ENCODE data around the gene GUCY1A1. TPM values are rescaled to one million over a fixed set of nuclear protein-coding genes. Genes with fewer than 3 reads are reported as not detected.

GUCY1A1 gene
- total and polyA plus RNA-seq, 7 donors: 1.5 to 16.4 (median 6.8) TPM

- no peaks in the 10 kb centered on the region for H3K27me3 ChIP-seq (ENCODE audit: insufficient read depth in 3 of 3, low read length in 2 of 3)
- no peak for DNase-seq
- H3K9me3 ChIP-seq: no peaks in the 10 kb centered on the region
- TF ChIP-seq, protein P1, sequence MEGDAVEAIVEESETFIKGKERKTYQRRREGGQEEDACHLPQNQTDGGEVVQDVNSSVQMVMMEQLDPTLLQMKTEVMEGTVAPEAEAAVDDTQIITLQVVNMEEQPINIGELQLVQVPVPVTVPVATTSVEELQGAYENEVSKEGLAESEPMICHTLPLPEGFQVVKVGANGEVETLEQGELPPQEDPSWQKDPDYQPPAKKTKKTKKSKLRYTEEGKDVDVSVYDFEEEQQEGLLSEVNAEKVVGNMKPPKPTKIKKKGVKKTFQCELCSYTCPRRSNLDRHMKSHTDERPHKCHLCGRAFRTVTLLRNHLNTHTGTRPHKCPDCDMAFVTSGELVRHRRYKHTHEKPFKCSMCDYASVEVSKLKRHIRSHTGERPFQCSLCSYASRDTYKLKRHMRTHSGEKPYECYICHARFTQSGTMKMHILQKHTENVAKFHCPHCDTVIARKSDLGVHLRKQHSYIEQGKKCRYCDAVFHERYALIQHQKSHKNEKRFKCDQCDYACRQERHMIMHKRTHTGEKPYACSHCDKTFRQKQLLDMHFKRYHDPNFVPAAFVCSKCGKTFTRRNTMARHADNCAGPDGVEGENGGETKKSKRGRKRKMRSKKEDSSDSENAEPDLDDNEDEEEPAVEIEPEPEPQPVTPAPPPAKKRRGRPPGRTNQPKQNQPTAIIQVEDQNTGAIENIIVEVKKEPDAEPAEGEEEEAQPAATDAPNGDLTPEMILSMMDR (IDR thresholded peaks at IDR 0.05): no peak
- intact Hi-C loops (cut with DNase I): no loop called here
- no peaks in the 10 kb centered on the region for H3K36me3 ChIP-seq (ENCODE audit: insufficient read depth in 1 of 2, low read depth in 1 of 2)
- 86 to 91% (median 90%) methylated on average over 7 of the region's 7 CpGs for WGBS, 3 donors
- no peaks in the 10 kb centered on the region for H3K4me1 ChIP-seq
- H3K27ac ChIP-seq: no peak overlapping the region
- H3K4me3 ChIP-seq: no peak overlapping the region
- no peak for ATAC-seq
Observed at GRCh38 chr4:155722816-155723499, 56.3 kb downstream of the GUCY1A1 start.

DNA sequence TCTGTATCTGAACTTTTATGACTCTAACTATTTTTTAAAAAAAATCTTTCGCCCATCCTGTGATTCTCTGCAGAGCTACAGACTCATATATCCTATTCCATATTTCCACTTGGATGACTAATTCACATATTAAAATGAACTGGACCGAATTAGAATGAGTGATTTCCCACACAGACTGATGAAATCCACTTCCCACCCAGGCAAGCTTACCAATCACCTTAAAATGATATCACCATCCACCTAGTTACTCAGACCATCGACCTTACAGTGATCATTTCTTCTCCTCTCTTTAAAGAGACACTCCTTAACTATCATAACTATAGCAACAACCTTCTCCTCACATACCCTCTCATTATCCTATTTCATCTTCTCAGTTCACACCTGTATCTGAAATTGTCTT is 58.1 kb downstream of the GUCY1A1 start:
- TF ChIP-seq, protein P1 (IDR thresholded peaks at IDR 0.05): no peak
- no peak for DNase-seq
- 69 to 90% (median 73%) methylated on average over 3 of the region's 3 CpGs for WGBS, 3 donors
- no peaks in the 10 kb centered on the region for H3K4me1 ChIP-seq
- H3K27me3 ChIP-seq (ENCODE audit: insufficient read depth in 3 of 3, low read length in 2 of 3): no peaks in the 10 kb centered on the region
- intact Hi-C loops (cut with DNase I): no loop called here
- no peak overlapping the region for H3K27ac ChIP-seq
- ATAC-seq: no peak
- no peaks in the 10 kb centered on the region for H3K36me3 ChIP-seq (ENCODE audit: insufficient read depth in 1 of 2, low read depth in 1 of 2)
- H3K9me3 ChIP-seq: no peaks in the 10 kb centered on the region
- H3K4me3 ChIP-seq: no peak overlapping the region

GRCh38 chr4:155734065-155734464 is 67.4 kb downstream of the GUCY1A1 start:
- no peaks in the 10 kb centered on the region for H3K4me1 ChIP-seq
- TF ChIP-seq, protein P1 (IDR thresholded peaks at IDR 0.05): no peak
- H3K4me3 ChIP-seq: no peak overlapping the region
- no peaks in the 10 kb centered on the region for H3K36me3 ChIP-seq (ENCODE audit: insufficient read depth in 1 of 2, low read depth in 1 of 2)
- ATAC-seq (no peak), DNase-seq (no peak)
- H3K27me3 ChIP-seq (ENCODE audit: insufficient read depth in 3 of 3, low read length in 2 of 3): peaks cover 0 to 4% (median 0%) of the 10 kb centered on the region in 3 donors
- no peaks in the 10 kb centered on the region for H3K9me3 ChIP-seq
- no peak overlapping the region for H3K27ac ChIP-seq
- 51 to 89% (median 82%) methylated on average over 3 of the region's 3 CpGs for WGBS, 3 donors
- intact Hi-C loops (cut with DNase I): no loop called here

GRCh38 chr4:155734951-155735350 is 68.3 kb downstream of the GUCY1A1 start:
- H3K4me1 ChIP-seq: no peaks in the 10 kb centered on the region
- 71 to 93% (median 83%) methylated on average over 1 of the region's 1 CpG for WGBS, 3 donors
- DNase-seq (no peak), ATAC-seq (no peak)
- intact Hi-C loops (cut with DNase I): no loop called here
- H3K9me3 ChIP-seq: no peaks in the 10 kb centered on the region
- H3K36me3 ChIP-seq (ENCODE audit: insufficient read depth in 1 of 2, low read depth in 1 of 2): no peaks in the 10 kb centered on the region
- peaks cover 0 to 4% (median 0%) of the 10 kb centered on the region in 3 donors for H3K27me3 ChIP-seq (ENCODE audit: insufficient read depth in 3 of 3, low read length in 2 of 3)
- no peak overlapping the region for H3K27ac ChIP-seq
- TF ChIP-seq, protein P1 (IDR thresholded peaks at IDR 0.05): no peak
- H3K4me3 ChIP-seq: no peak overlapping the region

DNA sequence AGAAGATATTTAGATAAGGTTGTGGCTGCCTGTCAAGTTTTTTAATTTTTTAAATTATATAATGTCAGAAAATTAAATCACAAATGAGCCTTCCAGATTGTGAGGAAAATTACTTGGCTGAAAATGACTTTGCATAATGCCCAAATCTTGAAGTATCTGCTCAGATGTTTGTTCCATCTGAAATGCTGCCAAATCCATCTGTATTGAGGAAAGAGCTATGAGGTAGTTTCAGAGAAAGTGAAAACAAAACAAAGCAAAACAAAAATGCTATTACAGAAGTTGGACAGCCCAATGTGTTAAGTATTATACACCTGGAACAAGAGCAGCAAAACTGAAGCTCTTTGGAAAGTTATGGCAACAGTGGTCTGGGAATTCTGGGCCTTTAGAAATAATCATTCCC is 68.8 kb downstream of the GUCY1A1 start:
- H3K27ac ChIP-seq: no peak overlapping the region
- TF ChIP-seq, protein P1 (IDR thresholded peaks at IDR 0.05): no peak
- H3K36me3 ChIP-seq (ENCODE audit: insufficient read depth in 1 of 2, low read depth in 1 of 2): no peaks in the 10 kb centered on the region
- intact Hi-C loops (cut with DNase I): no loop called here
- no peaks in the 10 kb centered on the region for H3K4me1 ChIP-seq
- no peak overlapping the region for H3K4me3 ChIP-seq
- ATAC-seq (no peak), DNase-seq (no peak)
- peaks cover 0 to 4% (median 0%) of the 10 kb centered on the region in 3 donors for H3K27me3 ChIP-seq (ENCODE audit: insufficient read depth in 3 of 3, low read length in 2 of 3)
- H3K9me3 ChIP-seq: no peaks in the 10 kb centered on the region
